ENCODE results near the gene GGA1. TPM values are rescaled to one million over a fixed set of nuclear protein-coding genes. Genes with fewer than 3 reads are reported as not detected.

The GGA1 gene
- total and polyA plus RNA-seq, 9 of the 15 experiments (the other 6 are each of a cell fraction or from before 2014, with no cell fraction given) = 1.5 to 69.5 (median 31.6) TPM

GRCh38 chr22:37568012-37568411 lies 40.6 kb upstream of the GGA1 start:
- ChIA-PET POLR2A (interaction anchor here (0.5 to 3.0 kb wide), 12 partner anchors 8 to 613 kb away, joined by 3 to 17 read pairs (median 4); no protein-coding TSS in a partner anchor), CTCF (ENCODE audit: low intra/inter-chr PET ratio) (interaction anchor here (1.7 to 2.0 kb wide), 2 partner anchors 23 to 29 kb away, joined by 11 to 18 read pairs; no protein-coding TSS in a partner anchor)
- Histone ChIP-seq H3K4me2 (ENCODE audit: insufficient read depth, low read length) (no peak overlapping the region), H3K9me3 (replicated peaks; ENCODE audit: control insufficient read depth, insufficient read depth, low read depth, low read length) (no peaks in the 10 kb centered on the region), H3K9me1 (ENCODE audit: control insufficient read depth, insufficient read depth, low read length) (peaks cover 8% of the 10 kb centered on the region), H3K4me1 (replicated peaks in 1 of 2; ENCODE audit: control insufficient read depth in 2 of 2, insufficient read depth in 2 of 2, low read length in 2 of 2) (peaks cover 18 to 41% of the 10 kb centered on the region in 2 experiments; a peak in 4 of 5 replicates), H3K27me3 (ENCODE audit: control insufficient read depth in 2 of 2, insufficient read depth in 2 of 2, low read length in 2 of 2) (no peaks in the 10 kb centered on the region), H3K27ac (ENCODE audit: extremely low read depth, low read depth, low read length) (no peak overlapping the region), H3K36me3 (ENCODE audit: control insufficient read depth, insufficient read depth, low read length) (peaks cover 48% of the 10 kb centered on the region; the same call in 2 of the 3 replicates), H3K79me2 (ENCODE audit: control insufficient read depth, insufficient read depth, low read length) (peaks cover 42% of the 10 kb centered on the region), H3K4me3 (no peak overlapping the region), H4K20me1 (replicated peaks; ENCODE audit: control insufficient read depth, insufficient read depth, low read length) (peaks cover 59% of the 10 kb centered on the region), H2AFZ (ENCODE audit: low read depth, low read length) (no peak overlapping the region), H3K9ac (ENCODE audit: insufficient read depth in 1 of 2, low read depth in 2 of 2, low read length in 2 of 2) (no peak overlapping the region)
- intact Hi-C loops (cut with micrococcal nuclease) = no loop called here
- TF ChIP-seq ZNF347 (CRISPR knock-in tag; IDR thresholded peaks at IDR 0.05; ENCODE audit: low read depth) (no peak), PHF21A (IDR thresholded peaks at IDR 0.05; ENCODE audit: borderline replicate concordance, low read depth) (no peak), MITF (IDR thresholded peaks at IDR 0.05) (no peak)
- no TSS peak for BruUV-seq (replicated peaks)
- in situ Hi-C loops (cut with MboI) = no loop called here
- WGBS (ENCODE audit: insufficient coverage, low coverage, missing lambda C conversion rate) = no CpG with 5 or more reads among the region's 15 CpGs
- ATAC-seq (no peak), DNase-seq (ENCODE audit: extremely low read depth in 1 of 4, low spot score in 3 of 4) (no peak), FAIRE-seq (no peak)

Measured in K562 (cell line).